Activated CD4-positive, alpha-beta T cell treated with anti-CD3 and anti-CD28 coated beads for 4 hours (primary cell): ENCODE results near the gene ARNT2.

Source experiments
- DNase-seq, 2 donors: peaks; one replicate each; pipeline ENCODE4 v3.0.0-alpha.2; 2020

The ARNT2 gene

DNA sequence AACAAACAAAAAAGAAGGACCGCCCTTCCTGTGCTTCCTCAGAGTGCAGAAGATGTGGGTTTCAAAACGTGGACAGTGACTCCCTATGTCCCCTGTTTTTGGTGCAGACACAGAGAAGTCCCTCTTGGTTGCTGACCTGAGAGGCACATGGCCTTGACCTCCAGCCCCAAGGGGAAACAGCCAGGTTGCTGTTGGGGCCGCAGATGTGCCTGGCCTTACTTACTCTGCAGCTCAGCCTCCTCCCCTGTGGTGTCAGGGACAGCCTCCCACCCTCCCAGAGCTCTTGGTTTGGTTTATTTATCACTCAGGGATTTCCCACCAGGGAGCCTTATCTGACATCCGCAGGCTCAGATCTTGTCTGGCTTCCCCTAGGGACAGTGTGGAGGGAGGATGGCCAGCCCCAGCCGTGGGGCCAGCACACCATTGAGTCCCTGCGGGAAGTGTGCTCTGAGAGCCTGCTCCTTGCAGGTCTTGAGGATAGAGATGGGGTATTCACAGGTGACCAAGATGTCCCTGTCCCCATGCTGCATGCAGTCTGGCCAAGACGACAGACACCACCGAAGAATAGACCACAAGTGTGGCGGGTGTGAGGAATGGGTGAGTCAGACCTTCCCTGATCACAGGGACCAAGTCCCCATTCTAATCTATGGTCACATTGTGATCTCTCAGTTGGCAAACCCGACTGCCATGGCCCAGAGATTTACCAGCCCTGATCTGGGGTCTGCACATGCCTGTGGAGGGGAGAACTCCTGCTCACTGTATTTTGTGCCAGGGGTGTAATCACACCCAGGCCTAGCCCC is 156.6 kb downstream of the ARNT2 start:
- no peak for DNase-seq

DNA sequence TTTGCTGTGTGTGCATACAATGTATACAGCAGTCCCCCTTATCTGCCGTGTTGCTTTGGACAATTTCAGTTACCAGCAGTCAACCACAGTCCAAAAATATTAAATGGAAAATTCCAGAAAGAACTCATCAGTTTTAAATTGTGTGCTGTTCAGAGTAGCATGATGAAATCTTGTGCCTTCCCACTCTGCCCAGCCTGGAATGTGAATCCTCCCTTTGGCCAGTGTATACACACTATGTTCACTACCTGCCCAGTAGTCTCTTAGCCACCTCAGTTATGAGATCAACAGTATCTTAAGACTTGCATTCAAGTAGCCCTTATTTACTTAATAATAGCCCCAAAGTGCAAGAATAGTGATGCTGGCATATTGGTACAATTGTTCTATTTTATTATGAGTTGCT is 157.3 kb downstream of the ARNT2 start:
- no peak for DNase-seq

GRCh38 chr15:80562033-80562432 is 157.9 kb downstream of the ARNT2 start:
- no peak for DNase-seq

GRCh38 chr15:80562846-80563245 is 158.7 kb downstream of the ARNT2 start:
- DNase-seq = no peak

DNA sequence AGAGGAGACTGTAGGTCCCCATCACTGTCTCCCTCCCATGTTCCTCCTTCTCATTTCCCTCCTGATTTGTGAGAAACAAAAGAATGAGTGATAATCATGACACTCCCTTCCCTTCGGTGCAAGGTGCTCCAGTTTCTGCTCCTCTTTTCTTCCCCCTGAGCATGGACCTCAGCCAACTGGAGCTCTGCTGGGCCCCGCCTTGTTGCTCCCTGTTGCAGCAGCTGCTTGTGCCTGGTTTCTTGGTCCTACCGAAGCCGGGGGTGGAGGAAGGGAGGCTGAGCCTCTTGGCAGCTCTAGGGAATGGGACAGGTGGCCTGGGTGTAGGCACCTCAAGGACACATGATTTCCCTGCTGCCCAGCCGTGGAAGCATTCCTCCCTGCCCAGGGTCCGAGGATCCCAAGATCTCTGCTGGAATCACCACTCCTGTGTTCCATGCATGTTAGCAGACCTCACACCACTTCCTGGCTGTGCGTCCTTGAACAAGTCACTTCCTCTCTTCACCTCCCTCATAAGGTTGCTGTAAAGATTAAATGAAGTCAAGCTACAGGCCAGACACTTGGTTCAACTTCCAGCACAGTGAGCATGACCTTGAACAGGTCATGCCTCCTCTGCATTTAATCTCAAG is 159.3 kb downstream of the ARNT2 start:
- DNase-seq = no peak

DNA sequence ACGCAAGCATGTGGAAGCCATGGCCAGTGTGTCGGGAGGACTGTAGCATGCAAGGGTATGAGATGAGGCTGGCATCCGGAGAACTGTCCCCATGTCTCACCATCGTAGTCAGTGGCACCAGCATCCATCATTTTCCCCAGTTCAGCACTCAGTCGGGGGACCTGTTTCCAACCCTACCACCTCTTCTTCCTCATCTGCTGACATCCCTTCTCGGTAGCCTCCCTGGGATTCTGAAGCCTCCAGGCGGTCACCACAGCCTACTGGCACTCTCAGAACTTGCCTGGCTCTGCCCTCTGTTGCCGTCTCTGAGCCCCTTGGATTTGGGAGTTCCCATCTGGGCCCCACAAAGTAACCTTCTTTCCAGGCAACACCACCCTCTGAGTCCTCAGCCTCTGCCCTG is 159.9 kb downstream of the ARNT2 start:
- DNase-seq = no peak

DNA sequence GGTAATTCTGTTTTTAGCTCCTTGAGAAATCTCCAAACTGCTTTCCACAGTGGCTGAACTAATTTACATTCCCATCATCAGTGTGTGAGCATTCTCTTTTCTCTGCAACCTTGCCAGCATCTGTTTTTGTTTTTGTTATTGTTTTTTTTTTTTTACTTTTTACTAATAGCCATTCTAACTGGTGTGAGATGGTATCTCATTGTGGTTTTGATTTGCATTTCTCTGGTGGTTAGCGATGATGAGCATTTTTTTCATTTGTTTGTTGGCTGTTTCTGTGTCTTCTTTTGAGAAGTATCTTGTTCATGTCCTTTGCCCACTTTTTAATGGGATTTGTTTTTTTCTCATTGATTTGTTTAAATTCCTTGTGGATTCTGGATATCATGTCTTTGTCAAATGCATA is 161.2 kb downstream of the ARNT2 start:
- DNase-seq = no peak

- no peak for DNase-seq
These were observed 161.8 kb downstream of the ARNT2 start for GRCh38 chr15:80565988-80566387.

DNA sequence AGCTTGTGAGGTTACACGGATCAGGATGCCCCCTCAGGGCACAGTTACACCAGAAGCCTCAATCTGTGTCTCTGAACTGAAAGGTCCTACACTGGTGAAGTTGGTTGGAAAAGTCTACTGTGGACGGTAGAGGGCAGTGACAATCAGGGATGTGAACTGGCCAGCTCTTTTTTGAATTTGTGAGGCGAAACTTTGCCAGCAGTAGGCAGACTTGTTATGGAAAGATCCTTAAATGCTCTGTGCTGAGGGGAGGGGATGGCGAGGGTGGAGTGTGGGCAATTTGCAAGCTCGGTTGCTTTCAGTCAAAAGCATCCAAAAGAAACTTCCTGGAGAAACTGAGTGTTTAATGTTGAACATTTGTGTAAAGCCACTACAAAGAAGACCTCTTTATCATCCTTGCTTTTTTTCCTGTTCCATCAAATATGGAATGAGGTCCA is 163.6 kb downstream of the ARNT2 start:
- DNase-seq = peak in 1 of 2 donors; percentile 10

- no peak for DNase-seq
These were observed 164.1 kb downstream of the ARNT2 start for GRCh38 chr15:80568298-80568697.

GRCh38 chr15:80568876-80569605 is 164.9 kb downstream of the ARNT2 start:
- no peak for DNase-seq

DNA sequence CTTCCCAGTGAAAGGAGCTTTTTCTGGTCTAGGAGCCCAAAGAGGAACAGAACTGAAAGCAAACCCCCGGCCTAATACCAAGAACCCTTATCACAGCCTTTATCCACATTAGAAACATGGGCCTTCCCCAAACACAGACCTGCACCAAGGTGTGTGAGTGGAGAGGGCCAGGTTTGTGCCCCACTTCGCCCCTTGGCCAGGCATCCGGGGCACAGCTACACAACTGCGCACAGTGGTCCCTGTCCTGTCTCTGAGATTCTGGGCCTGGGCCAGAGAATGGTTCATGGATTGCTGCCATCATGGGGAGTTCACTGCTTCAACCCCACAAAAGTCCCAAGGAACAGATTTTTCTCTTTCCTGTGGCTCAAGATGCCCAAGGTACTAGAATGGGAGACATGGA is 165.5 kb downstream of the ARNT2 start:
- no peak for DNase-seq

DNA sequence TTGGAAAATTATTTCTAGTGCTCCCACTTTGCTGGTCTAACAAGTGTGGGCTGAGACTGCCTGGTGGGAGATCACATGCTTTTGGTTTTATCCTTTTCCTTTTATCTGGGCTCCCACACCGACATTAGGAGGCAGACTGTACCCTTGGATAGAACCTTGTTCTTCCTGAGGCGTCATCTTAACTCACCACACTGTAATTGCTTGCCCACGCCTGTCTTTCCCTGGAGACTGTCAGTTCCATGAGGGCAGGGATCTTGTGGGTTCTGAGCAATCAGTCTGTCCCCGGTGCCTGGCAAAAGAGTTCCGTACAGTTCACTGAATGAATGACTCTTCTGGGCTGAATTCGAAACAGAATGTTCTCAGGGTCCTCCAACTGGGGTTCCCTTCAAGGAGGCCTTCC is 166.4 kb downstream of the ARNT2 start:
- DNase-seq = no peak

DNA sequence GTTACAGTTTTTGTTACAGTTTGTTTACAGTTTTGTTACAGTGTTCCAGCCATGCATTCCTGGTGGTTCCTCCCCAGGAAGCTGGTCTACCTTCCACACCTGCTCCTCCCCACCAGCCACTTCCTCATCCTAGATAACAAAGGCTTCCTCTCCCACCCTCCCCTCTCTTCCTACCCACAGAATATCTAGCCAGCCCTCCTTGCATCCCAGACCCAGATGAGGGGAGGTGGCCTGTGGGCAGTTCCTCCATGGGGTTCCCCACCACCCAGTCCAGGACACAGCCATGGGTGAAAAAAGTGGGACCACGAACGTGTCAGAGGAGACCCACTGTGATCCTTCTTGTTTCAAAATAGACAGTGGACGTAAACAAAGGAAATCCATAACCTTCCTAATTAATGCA is 168.2 kb downstream of the ARNT2 start:
- DNase-seq = no peak

DNA sequence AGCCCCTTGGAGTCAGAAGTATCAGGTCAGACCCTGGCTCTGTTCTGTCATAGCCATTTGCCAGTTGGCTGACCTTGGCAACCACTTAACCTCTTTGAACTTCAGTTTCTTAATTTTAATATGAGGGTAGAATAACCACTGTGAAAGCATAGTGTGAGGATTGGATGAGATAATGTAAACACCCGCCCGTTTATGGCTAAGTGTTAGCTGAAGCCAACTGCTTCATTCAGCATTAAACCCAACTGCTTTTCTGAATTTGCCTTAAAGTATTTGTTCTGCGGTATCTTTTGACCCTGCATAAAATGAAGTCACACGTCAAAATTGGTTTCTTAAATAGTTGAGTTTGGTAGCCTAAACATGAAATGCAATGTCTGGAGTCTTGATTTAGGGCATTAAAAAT is 169.4 kb downstream of the ARNT2 start:
- no peak for DNase-seq

DNA sequence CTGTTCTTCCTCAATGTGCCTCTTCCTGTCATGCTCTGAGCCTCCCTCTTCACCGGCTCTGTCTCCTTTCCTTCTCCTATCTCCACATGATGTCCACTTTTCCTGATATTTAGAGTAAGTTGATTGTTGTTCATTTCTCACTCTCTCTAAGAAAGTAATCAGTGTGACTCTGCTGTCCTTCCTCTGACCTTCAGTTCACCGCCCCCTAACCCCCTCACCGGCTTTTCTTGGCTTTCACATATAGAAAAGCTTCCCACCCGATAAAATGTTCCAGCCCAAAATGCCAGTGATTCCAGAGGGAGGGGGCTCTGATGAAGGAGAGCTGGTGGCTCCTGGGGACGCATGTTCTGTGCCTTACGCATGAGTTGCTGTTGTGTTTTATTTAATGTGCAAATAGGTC is 170.4 kb downstream of the ARNT2 start:
- DNase-seq = no peak

DNA sequence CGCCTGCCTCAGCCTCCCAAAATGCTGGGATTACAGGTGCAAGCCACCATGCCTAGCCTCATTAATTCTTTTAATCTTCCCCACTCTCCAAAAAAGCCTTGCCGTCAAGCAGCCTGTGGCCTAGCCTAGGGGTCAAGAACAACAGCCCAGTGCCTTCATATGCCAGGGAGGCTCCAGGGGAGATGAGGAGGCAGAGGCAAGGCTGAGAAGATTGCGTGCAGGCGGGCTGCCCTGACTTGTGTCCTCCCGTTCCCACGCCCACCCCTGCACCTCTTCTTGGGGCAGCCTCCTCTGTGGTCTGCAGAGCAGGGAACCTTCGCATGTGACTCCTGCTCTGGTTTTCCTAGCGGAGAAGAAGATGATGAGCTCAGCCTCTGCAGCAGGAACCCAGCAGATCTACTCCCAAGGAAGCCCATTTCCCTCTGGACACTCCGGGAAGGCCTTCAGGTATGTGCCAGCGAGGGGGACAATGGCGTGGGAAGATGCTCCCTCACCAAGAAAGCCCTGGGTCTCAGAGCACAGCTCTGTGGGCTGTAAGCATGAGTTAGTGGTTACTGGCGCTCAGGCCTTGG is 172.4 kb downstream of the ARNT2 start:
- DNase-seq = no peak

GRCh38 chr15:80577552-80578205 is 173.5 kb downstream of the ARNT2 start:
- DNase-seq = no peak

DNA sequence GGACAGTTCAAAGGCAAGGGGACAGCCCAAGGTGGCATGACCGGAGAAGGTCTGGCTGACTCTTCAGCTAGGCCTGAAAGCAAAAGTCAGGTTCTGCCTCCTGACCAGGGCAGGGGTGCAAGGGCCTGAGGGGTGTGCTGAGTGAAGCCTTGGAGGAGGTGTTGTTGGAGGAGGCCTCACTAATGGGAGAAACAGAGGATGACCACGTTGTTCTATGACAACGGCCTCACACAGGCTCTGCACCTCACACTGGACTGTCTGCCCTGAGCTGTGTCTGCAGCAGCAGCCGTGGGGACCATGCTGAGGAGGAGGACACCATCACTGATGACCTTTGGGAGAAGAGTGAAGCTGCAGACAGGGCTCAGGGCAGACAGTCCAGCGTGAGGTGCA is 174.0 kb downstream of the ARNT2 start:
- no peak for DNase-seq

GRCh38 chr15:80578871-80579270 is 174.7 kb downstream of the ARNT2 start:
- DNase-seq = no peak

DNA sequence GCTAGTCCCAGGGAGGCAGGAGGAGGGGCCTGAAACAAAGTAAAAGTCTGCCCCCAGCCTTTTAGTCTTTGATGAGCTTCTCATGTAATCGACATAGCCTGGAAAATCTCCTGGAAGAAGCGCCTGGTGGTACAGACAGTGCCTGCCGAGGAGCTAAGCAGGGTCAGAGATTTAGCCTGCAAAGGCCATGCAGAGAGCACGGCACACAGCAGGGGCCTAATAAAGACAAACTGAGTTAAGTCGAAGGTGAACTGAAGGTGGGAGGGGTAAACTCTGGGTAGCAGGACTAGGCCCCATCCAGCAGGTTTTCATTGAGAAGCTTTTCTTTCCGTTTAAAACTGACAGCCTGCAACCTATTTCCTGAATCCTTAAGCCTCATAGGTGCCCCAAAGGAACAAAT is 175.4 kb downstream of the ARNT2 start:
- no peak for DNase-seq

GRCh38 chr15:80580106-80580505 is 175.9 kb downstream of the ARNT2 start:
- DNase-seq = no peak
